GM12801 (cell line): ENCODE measurements around the gene RAB44.

Experiments used
- CTCF ChIP-seq: IDR thresholded peaks from one replicate; pipeline ENCODE4 v1.5.1; 2011; ENCODE audit warnings: control low read depth; ENCODE audit not compliant: insufficient read length; ENCODE audit errors: extremely low read depth

The RAB44 gene

DNA sequence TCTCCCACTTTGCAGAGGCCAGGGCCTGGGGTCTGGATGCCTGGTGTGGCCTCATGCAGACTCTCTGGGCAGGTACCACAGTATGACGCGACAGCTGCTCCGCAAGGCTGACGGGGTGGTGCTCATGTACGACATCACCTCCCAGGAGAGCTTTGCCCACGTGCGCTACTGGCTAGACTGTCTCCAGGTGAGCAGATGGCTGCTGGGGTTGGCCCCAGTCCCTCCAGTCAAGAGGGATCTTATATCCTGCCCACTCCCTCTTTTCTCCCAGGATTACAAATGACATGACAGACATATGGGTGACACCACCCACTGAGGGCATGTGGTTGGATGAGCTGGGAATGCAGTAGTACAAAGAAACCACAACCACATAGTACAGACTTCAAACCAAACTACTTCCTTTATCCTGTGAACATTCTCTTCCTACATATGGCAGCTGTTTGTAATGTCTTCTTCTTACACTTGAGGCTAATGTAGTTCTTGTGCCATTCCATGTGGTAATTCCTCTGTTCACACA lies 29.9 kb downstream of the RAB44 start:
- TF ChIP-seq CTCF, result no peak

DNA sequence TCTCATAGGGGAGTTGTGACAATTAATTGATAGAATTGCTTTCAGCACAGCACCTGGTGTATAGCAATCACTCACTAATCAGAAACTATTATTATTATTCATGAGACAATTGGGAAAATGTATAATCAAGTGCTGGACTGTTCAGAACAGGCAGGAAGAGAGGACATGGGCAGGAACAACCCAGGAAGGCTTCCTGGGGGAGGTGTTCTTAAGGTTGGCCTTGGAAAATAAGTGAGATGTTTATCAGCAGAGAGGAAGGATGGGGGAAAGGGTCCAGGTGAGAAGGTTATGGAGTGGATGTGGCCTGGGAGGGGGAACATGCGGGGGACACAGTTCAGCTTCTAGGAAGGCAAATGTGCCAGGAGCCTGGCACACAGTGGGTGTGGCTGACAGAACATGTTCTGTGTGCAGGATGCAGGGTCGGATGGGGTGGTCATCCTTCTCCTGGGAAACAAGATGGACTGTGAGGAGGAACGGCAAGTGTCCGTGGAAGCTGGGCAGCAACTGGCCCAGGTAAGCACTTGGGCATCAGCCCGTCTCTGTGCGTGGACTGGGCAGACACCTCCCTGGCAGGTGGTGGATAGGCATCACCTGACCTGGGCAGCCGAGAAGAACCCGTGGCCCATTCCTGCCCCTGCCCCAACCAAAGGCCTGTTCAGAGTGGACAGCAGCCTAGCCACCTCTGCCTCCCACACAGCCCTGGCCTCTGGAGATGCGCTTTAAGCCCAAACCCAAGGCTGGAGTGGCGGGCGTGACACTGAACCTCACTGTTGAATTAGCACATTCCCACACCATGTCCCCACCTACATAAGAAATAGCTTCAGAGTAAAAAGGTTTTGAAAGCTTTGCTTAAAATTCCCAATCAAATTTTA lies 30.9 kb downstream of the RAB44 start:
- no peak for TF ChIP-seq CTCF

DNA sequence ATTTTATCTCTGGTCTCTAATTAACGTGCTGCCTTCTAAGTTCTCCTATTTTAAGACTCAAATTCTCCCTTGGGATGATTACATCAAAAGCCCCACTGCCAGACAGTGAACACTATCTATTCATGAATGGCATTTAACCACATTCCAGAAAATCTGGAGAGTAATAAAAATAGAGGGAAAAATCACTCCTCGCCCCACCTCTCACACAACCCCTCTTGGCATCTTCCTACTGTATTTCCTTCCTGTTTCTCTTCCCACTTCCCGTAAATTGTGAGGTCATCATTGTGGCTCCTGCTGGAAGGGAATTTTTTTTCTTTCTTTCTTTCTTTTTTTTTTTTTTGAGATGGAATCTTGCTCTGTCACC lies 31.5 kb downstream of the RAB44 start:
- TF ChIP-seq CTCF, result no peak

DNA sequence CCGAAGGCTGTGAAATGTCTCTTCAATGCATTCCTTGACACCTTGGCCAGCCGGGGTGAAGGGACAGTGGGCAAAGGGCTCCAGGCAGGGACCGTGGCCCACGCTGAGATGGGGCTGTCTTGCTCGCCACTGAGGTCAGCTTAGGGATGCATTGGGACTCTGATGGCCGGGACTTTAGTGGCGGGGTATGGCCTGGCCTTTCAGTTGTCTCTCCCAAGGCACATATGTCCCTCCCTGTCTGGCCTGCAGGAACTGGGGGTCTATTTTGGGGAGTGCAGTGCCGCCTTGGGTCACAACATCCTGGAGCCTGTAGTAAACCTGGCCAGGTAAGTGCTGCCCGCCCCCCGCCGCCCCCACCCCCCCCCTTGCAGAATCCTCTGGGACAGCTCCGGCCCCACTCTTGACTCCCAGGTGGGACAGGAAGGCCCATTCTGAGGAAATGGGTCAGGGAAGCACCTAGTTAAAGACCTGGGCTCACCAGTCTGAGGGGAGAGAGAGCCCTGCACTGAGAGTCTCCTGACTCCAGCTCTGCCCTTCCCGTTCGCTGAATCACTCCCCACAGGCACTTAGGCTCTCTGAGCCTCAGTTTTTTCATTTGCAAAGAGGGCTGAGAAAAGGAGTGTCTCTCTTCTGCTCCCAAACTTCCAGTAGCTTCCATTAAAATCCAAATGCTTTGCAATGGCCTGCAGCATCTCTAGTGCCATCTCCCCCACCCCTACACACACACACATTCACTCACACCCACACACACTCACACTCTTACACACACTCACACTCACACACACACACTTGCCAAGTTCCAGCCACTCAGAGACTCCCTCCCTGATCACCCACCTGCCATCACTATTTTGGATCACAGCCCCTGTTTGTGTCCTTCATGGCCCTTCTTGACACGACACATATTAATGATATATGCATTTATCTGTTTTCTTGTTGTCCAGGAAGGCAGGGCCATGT lies 33.1 kb downstream of the RAB44 start:
- TF ChIP-seq CTCF, result no peak

- no peak for TF ChIP-seq CTCF
Measured at GRCh38 chr6:36731622-36732310, 34.1 kb downstream of the RAB44 start.

- TF ChIP-seq CTCF, result no peak
Measured at GRCh38 chr6:36733300-36733699, 35.7 kb downstream of the RAB44 start.
